HCT116 (cell line): ENCODE results near the gene ZNF486.

Source experiments
- CEBPB ChIP-seq: IDR thresholded peaks from 2 replicates; pipeline ENCODE4 v1.6.1; 2012; ENCODE audit warnings: low read depth
- CTCF ChIP-seq, 3 experiments: fragments of 200-600 bp in 1 of 3; sonication (generic) in 1 of 3; IDR thresholded peaks in 2 of 3; conservative IDR thresholded peaks in 1 of 3; 2 replicates each; pipeline ENCODE4 v1.5.1; 2012 to 2017; ENCODE audit warnings: low read depth in 2 of 3, low read length in 2 of 3, antibody characterized with exemption in 1 of 3, borderline replicate concordance in 1 of 3, control low read depth in 1 of 3, mild to moderate bottlenecking in 1 of 3, mixed read lengths in 1 of 3, mixed run types in 1 of 3, moderate library complexity in 1 of 3; ENCODE audit not compliant: insufficient read depth in 1 of 3
- EGR1 ChIP-seq: IDR thresholded peaks from 2 replicates; pipeline ENCODE4 v1.6.1; 2012; ENCODE audit warnings: low read depth
- EZH2 ChIP-seq: fragments of 200-600 bp; sonication (generic); IDR thresholded peaks from 2 replicates; pipeline ENCODE4 v1.6.1; 2017; ENCODE audit warnings: antibody characterized with exemption, mixed run types
- JUND ChIP-seq: IDR thresholded peaks from 2 replicates; pipeline ENCODE4 v1.6.1; 2012
- POLR2A ChIP-seq: IDR thresholded peaks from 2 replicates; pipeline ENCODE4 v1.7.0; 2011; ENCODE audit warnings: borderline replicate concordance; ENCODE audit not compliant: insufficient read depth, insufficient read length; ENCODE audit errors: extremely low read depth
- POLR2AphosphoS5 ChIP-seq: IDR thresholded peaks from 2 replicates; pipeline ENCODE4 v1.6.1; 2011; ENCODE audit warnings: mild to moderate bottlenecking, low read depth, low read length, moderate library complexity
- REST ChIP-seq: IDR thresholded peaks from 2 replicates; pipeline ENCODE4 v1.6.1; 2012; ENCODE audit warnings: low read depth
- SIN3A ChIP-seq: IDR thresholded peaks from 2 replicates; pipeline ENCODE4 v1.6.1; 2012; ENCODE audit warnings: low read depth
- SP1 ChIP-seq: IDR thresholded peaks from 2 replicates; pipeline ENCODE4 v1.6.1; 2012; ENCODE audit warnings: low read depth
- TCF7L2 ChIP-seq: IDR thresholded peaks from 2 replicates; pipeline ENCODE4 v1.7.0; 2011; ENCODE audit warnings: borderline replicate concordance, inconsistent platforms; ENCODE audit not compliant: insufficient read depth, insufficient read length; ENCODE audit errors: extremely low read depth

DNA sequence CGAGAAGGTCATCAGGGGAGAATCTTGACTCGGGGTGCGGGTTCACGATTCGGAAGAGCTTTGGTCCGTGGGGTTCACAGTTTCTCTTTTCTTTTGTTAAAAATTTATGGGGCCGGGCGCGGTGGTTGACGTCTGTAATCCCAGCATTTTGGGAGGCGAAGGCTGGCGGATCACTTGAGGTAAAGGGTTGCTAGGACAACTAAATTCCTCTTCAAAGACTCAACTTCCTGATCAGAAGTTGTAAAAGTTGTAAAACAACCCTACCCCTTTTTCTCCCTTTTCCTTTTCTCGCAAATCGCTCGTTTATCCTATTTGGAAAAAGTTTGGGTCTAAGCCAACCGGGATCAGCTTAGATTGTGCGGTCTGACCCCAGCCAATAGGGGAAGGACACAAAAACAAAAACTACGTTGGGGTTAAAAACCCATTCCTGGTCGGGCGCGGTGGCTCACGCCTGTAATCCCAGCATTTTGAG lies 673 bp downstream of the ZNF486 start:
- TF ChIP-seq JUND (no peak), CTCF (IDR thresholded peaks at IDR 0.05 in 2 of 3, conservative IDR thresholded peaks at IDR 0.05 in 1 of 3; ENCODE audit: borderline replicate concordance in 1 of 3, insufficient read depth in 1 of 3, low read depth in 2 of 3, low read length in 2 of 3) (no peak), TCF7L2 (no peak), REST (no peak), POLR2AphosphoS5 (no peak), POLR2A (no peak), CEBPB (no peak), EZH2 (no peak), SIN3A (no peak), EGR1 (no peak), SP1 (no peak)
